HepG2 (cell line): ENCODE data around the gene MIER1. TPM values are rescaled to one million over a fixed set of nuclear protein-coding genes. Genes with fewer than 3 reads are reported as not detected.

ENCODE experiments used
- AGO2 ChIP-seq: fragments of 200-400 bp; formaldehyde crosslinking; optimal IDR thresholded peaks from 2 replicates; pipeline ENCODE3; 2017; ENCODE audit warnings: mild to moderate bottlenecking, low read depth, low read length, moderate library complexity
- ASH2L ChIP-seq: fragments of 300-600, 200-600 bp; sonication (generic); IDR thresholded peaks from 2 replicates; pipeline ENCODE4 v1.7.0; 2017; ENCODE audit warnings: low read depth, mild to moderate bottlenecking, moderate library complexity, mixed read lengths, low read length; ENCODE audit not compliant: insufficient read length
- GATA4 ChIP-seq: sonication (generic); IDR thresholded peaks from 2 replicates; pipeline ENCODE4 v1.6.1; 2016; ENCODE audit warnings: antibody characterized with exemption, low read depth, borderline replicate concordance
- HNF4A ChIP-seq: sonication (generic); formaldehyde crosslinking; IDR thresholded peaks from 2 replicates; pipeline ENCODE4 v1.4.0; 2020; ENCODE audit warnings: missing genetic modification reagents
- KDM2A ChIP-seq: sonication (generic); formaldehyde crosslinking; IDR thresholded peaks from 2 replicates; pipeline ENCODE4 v1.4.0; 2020; ENCODE audit warnings: low read depth, missing genetic modification reagents, borderline replicate concordance
- NFYC ChIP-seq: IDR thresholded peaks from 2 replicates; pipeline ENCODE4 v1.6.1; 2016; ENCODE audit warnings: missing genetic modification reagents, missing compliant biosample characterization
- NR2F1 ChIP-seq, 2 experiments: fragments of 450-650 bp in 1 of 2; formaldehyde crosslinking in 1 of 2; IDR thresholded peaks; 2 replicates each; pipeline versions ENCODE4 v1.5.0 to v1.6.1; 2016 to 2020; ENCODE audit warnings: mild to moderate bottlenecking in 1 of 2, missing compliant biosample characterization in 1 of 2, missing genetic modification reagents in 1 of 2, moderate library complexity in 1 of 2
- PHF21A ChIP-seq: sonication (generic); formaldehyde crosslinking; IDR thresholded peaks from 2 replicates; pipeline ENCODE4 v1.5.0; 2020; ENCODE audit warnings: mild to moderate bottlenecking, missing genetic modification reagents
- SIN3A ChIP-seq: IDR thresholded peaks from 2 replicates; pipeline ENCODE4 v1.6.1; 2011; ENCODE audit warnings: low read depth, mild to moderate bottlenecking, control low read depth, low read length, borderline replicate concordance
- TEAD2 ChIP-seq: sonication (generic); formaldehyde crosslinking; IDR thresholded peaks from 2 replicates; pipeline ENCODE4 v1.9.0; 2021; ENCODE audit warnings: missing genetic modification reagents
- ZBTB40 ChIP-seq, 2 experiments: fragments of 450-650 bp in 1 of 2; sonication (generic) in 1 of 2; formaldehyde crosslinking in 1 of 2; IDR thresholded peaks; 2 replicates each; pipeline versions ENCODE4 v1.6.1 to v1.8.0; 2016 to 2022; ENCODE audit warnings: antibody characterized with exemption in 1 of 2, mild to moderate bottlenecking in 1 of 2, missing genetic modification reagents in 1 of 2
- ZFP62 ChIP-seq: sonication (generic); formaldehyde crosslinking; IDR thresholded peaks from 2 replicates; pipeline ENCODE4 v1.4.0; 2020; ENCODE audit warnings: missing genetic modification reagents
- ZNF230 ChIP-seq: sonication (generic); formaldehyde crosslinking; IDR thresholded peaks from 2 replicates; pipeline ENCODE4 v1.4.0; 2020; ENCODE audit warnings: mild to moderate bottlenecking, missing genetic modification reagents
- ZNF570 ChIP-seq: sonication (generic); formaldehyde crosslinking; IDR thresholded peaks from 2 replicates; pipeline ENCODE4 v1.4.0; 2020; ENCODE audit warnings: mild to moderate bottlenecking, missing genetic modification reagents, borderline replicate concordance
- ZNF644 ChIP-seq: IDR thresholded peaks from 2 replicates; pipeline ENCODE4 v1.6.1; 2016; ENCODE audit warnings: low read depth
- ZNF75D ChIP-seq: sonication (generic); formaldehyde crosslinking; IDR thresholded peaks from 2 replicates; pipeline ENCODE4 v1.8.1; 2023; ENCODE audit warnings: missing genetic modification reagents, mild to moderate bottlenecking, borderline replicate concordance
- ZNF790 ChIP-seq: sonication (generic); formaldehyde crosslinking; IDR thresholded peaks from 2 replicates; pipeline ENCODE4 v1.8.0; 2022; ENCODE audit warnings: missing genetic modification reagents, mild to moderate bottlenecking, borderline replicate concordance
- polyA plus RNA-seq, 8 experiments: library from polyadenylated mRNA; depleted of rRNA in 3 of 8; stranded (reverse) in 7 of 8; unstranded in 1 of 8; fragments of >200 nt; fragmentation: Illumina TruSeq in 4 of 8; extraction: Trizol in 4 of 8; gene quantifications; 2 replicates each; pipeline versions ENCODE4 v1.2.1 to v1.2.3, GENCODE V29; 2011 to 2016; ENCODE audit warnings: low read depth in 4 of 8, missing spikeins in 1 of 8, mixed read lengths in 1 of 8; ENCODE audit not compliant: insufficient read depth in 1 of 8
- total RNA-seq, 5 experiments: library from RNA; depleted of rRNA; stranded (reverse); fragments of >200 nt; fragmentation: Illumina TruSeq; extraction: Trizol; gene quantifications; 2 replicates each; pipeline ENCODE4 v1.2.3, GENCODE V29; 2016; ENCODE audit warnings: low read depth in 1 of 5
- TF ChIP-seq, protein P1 (sequence below), 2 experiments: fragments of 450-650 bp in 1 of 2; sonication (generic) in 1 of 2; formaldehyde crosslinking; IDR thresholded peaks; 2 replicates each; pipeline versions ENCODE4 v1.5.0 to v1.8.0; 2020 to 2022; ENCODE audit warnings: mild to moderate bottlenecking in 1 of 2, missing genetic modification reagents in 1 of 2

The MIER1 gene
- total and polyA plus RNA-seq, 2 of the 13 experiments (the other 11 are each of a cell fraction or from before 2014, with no cell fraction given), result 7.0 to 30.4 TPM

DNA sequence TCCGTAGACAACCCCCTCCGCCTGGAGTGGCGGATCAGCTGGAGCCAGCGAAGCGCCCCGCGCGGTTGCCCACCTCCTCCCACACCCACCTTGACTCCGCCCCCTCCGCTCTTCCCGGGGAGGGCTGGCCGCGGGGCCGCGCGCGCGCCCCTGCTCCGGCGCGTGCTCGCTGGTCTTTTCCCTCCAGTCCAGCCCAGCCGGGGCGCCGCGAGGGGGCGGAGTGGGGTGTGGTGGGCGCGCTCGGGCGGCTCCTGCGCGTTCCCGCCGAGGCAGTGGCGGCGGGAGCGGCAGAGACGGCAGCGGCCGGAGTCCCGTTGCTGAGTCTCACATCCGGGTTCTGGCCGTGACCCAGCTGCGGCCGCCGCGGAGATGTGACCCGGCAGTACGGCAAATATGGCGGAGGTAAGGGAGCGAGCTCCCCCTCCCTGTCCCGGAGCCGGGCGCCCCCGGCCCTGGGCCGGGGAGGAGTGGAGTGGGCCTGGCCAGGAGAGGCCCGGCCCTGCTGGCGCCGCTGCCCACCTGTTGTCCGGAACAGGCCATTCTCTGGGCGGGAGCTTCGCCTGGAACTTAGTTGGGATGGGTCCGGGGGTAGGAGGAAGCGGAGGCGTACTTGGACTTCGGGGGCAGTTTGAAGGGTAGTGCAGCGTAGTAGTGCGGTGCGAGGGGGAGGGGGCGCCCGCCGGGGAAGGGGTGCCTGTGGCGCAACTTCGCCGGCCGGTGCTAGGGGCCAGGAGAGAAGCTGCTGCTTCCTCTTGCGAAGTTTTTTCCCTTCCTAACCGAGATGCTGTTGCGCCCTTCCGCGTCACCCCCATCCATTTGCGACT is 5.4 kb downstream of the MIER1 start (continued):
- TF ChIP-seq, protein P1, sequence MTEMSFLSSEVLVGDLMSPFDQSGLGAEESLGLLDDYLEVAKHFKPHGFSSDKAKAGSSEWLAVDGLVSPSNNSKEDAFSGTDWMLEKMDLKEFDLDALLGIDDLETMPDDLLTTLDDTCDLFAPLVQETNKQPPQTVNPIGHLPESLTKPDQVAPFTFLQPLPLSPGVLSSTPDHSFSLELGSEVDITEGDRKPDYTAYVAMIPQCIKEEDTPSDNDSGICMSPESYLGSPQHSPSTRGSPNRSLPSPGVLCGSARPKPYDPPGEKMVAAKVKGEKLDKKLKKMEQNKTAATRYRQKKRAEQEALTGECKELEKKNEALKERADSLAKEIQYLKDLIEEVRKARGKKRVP (CRISPR knock-in tag; IDR thresholded peaks at IDR 0.05), result no peak
- TF ChIP-seq ZNF644 (no peak), NFYC (CRISPR knock-in tag) (no peak), SIN3A (0 out of 2 replicates have a peak, but pooled peaks have one; percentile 63), AGO2 (peak; percentile 96), ZNF570 (CRISPR knock-in tag) (peak; percentile 28; the same call in 1 of the 2 replicates), KDM2A (CRISPR knock-in tag) (peak; percentile 77; the same call in 1 of the 2 replicates), GATA4 (no peak), HNF4A (CRISPR knock-in tag) (no peak), ZFP62 (CRISPR knock-in tag) (no peak), NR2F1 (CRISPR knock-in tag; IDR thresholded peaks at IDR 0.05) (peak in 1 of 2 experiments; percentile 14; a peak in 1 of 4 replicates), ASH2L (peak; percentile 95), ZNF75D (CRISPR knock-in tag) (no peak), PHF21A (0 out of 2 replicates have a peak, but pooled peaks have one; percentile 47), TEAD2 (no peak), ZNF230 (CRISPR knock-in tag) (no peak), ZBTB40 (IDR thresholded peaks at IDR 0.05) (no peak), ZBTB40 (CRISPR knock-in tag; IDR thresholded peaks at IDR 0.05) (no peak), ZNF790 (CRISPR knock-in tag) (no peak)
